NCI-H1092 (cell line): Measurements from ENCODE around the gene ZNF680.
"Not testable (repeated sequence)": the region's sequence is repeated elsewhere in the genome, so short reads cannot be mapped to it uniquely, and the experiment has no call there.

ENCODE experiments used
- DNase-seq: peaks from one replicate; lab custom pipeline; 2025; lab: John Stamatoyannopoulos, UW

ZNF680 gene

DNA sequence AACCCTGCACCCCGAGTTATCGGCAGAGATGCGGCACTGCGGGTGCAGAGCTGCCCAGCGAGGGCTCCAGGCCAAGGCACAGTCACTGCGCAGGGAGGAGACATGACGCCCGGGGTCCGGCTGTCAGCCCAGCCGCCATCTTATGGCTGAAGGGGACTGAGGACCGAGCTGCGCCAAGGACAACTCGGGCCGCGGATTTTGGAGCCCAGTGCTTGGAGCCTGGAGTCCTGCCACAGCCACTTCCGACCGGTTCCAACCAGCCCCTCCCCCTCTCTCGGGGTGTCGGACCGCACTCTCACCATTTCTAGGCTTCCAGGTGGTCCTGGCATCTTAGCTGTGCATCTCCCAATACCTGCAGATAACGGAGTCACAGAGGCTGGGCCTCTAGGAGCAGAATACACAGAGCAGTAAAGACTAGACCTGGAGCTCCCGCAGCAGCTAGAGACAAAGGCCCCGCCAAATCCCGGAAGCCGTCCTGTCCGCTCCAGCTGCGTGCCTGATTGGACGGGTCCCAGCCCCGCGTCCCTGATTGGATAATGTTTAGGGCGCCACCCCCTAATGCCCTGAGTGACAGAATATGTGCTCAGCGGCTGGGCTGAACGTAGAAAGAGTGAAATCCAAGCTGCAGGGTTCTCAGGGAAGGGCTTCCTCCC, at the start of gene ZNF680:
Gene ZNF680 (minus strand): TSS at position 446 of the 653 bp plus-strand sequence. CDS start 117 bp downstream, at position 329.
- peak; percentile 97 for DNase-seq

DNA sequence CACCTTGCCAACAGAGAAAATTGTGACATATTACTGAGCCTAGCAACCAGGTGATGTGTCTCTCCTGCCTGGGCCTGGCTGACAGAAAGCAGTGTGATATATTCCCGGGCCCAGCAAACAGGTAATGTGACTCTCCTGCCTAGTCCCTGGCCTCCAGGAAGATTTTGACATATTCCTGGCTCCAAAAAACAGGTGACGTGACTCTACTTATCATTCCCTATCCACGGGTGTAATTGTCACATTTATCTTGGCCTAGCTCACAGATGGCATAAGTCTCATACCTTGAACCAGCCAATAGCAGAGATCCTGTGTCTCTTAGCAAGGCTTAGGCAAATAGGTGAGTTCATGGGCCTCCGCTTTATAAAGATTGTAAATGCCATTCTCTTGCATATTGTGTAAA, 49.6 kb upstream of the ZNF680 start:
- no peak for DNase-seq

DNA sequence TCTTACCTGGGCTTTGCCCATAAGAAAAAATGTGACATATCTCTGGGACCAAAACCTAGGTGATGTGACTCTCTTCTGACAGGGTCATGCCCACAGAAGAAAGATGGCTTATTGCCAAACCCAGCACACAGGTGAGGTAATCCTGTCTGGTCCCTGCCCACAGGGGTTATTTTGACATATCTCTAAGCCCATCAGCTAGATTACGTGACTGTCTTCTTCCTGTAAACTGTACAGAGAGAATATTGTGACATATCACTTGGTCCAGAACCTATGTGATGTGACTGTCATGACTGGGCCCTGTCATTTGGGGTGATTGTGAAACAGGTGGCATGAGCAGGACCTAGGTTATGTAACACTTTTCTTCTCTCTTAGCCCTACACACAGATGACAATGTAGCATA, 48.8 kb upstream of the ZNF680 start:
- no peak for DNase-seq

DNA sequence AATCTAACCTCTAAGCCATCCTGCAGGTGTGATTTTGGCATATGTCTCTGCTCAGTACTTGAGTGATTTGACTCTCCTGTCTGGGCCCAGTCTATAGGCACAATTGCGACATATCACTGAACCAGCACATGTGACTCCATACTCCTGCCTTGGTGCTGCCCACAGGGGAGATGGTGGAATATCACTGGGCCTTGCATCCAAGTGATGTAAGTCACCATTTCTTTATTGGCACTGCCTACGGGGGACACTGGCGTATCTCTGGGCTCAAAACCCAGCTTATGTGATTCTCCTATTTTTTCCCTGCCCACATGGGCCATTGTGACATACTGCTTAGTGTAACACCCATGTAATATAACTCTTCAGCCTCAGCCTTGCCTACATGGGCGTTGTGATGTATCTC, 48.1 kb upstream of the ZNF680 start:
- no peak for DNase-seq

DNA sequence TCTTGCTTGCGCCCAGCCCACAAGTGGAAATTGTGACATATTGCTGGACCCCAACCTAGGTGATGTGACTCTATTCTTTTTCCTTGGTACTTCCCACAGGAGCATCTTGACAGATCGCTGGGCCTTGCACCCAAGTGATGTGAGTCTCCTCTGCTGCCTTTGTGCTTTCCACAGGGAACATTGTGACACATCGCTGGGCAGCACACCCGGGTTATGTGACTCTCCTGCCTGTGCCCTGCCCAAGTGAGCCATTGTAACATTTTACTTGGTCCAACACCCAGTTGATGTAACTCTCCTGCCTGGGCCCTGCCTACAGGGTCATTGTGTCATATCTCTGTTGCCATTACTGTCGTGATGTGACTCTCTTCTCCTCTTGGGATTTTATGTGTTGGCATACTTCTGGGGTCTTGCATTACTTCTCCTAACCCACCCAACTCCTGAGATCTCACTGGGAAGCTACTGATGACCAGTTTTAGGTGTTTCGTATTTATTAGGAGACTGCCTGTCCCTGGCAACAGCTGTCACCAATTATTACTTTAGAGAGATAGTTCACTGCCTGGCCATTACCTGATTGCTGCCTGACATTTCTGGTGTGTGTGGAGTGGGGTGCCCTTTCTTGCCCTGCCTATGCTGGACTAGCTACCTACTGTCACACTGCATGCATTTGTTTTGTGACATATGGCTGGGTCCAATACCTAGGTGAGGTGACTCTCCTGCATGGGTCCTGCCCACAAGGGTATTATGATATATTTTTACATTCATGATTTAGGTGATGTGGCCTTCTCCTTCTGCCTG, 45.4 kb upstream of the ZNF680 start:
- no peak for DNase-seq

DNA sequence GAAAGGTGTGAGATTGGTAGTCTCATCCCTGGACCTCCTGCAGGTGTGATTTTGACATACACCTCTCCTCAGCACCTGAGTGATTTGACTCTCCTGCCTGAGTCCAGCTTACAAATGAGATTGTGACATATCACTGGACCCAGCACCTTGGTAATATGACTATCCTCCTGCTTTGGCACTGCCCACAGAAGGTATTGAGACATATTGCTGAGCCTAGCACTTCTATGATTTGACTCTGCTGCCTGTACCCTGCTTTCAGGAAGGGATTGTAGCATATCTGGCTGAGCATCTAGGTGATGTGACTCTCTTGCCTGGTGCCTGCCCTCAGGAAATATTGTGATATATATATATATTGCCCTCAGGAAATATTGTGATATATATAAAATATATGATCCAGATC, 43.5 kb upstream of the ZNF680 start:
- DNase-seq, result no peak

DNA sequence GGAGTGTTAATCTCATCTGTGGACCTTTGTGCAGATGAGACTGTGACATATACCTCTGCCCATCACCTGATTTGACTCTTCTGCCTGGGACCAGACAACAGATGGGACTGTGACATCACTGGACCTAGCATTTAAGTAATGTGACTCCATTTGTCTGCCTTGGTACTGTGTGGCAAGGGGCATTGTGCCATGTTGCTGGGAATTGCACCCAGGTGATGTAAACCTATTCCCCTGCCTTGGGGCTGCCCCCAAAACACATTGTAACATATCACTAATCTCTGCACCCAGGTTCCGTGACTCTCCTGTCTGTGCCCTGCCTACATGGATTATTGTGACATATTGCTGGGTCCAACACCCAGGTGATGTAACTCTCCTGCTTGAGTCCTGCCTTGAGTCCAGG, 40.4 kb upstream of the ZNF680 start:
- no peak for DNase-seq

DNA sequence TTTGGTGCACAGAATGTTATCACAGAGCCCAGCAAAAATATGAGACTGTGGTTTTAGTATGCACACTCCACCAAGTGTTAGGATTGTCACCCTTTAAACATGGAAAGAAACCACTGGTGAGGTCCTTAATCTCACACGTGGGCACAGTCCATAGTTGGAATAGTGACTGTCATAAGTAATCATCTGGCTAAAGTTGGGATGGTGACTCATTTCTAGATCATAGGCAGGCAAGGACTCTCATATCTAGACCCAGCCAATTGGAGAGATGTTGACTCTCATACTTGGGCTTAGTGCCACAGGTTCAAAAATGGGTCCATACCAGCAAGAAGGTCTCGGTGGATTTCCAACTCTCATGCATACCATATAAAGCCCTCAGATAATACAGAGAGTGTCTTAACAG, 39.6 kb upstream of the ZNF680 start:
- DNase-seq, result no peak

DNA sequence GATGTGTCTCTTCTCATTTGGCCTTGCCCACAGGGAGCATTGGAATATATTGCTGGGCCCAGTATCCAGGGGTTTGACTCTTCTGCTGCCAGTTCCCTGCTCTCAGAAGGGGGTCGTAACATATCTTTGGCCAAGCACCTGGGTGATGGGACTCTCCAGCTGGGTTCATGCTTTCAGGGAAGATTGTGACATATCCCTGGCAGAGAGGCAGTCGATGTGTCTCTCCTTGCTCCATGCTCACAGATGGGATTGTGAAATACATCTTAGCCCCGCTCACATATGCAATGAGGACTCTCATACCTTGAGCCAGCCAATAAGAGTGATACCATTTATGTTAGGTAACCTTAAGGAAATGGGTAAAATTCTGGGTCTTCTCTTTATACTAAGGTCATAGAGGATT, 39.2 kb upstream of the ZNF680 start:
- DNase-seq, result no peak

DNA sequence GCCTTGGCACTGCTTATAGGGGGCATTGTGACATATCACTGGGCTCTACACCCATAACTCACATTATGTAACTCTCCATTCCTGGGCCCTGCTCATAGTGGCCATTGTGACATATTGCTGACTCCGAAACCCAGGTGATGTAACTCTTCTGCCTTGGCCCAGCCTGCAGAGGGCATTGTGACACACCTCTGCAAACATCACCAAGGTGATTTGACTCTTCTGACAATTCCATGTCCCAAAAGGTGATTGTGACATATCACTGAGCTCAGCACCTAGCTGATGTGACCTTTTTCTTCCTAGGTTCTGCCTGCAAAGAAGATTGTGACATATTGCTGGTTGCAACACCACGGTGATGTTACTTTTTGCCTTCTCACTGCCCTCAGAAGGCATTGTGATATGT, 36.5 kb upstream of the ZNF680 start:
- DNase-seq, result no peak

DNA sequence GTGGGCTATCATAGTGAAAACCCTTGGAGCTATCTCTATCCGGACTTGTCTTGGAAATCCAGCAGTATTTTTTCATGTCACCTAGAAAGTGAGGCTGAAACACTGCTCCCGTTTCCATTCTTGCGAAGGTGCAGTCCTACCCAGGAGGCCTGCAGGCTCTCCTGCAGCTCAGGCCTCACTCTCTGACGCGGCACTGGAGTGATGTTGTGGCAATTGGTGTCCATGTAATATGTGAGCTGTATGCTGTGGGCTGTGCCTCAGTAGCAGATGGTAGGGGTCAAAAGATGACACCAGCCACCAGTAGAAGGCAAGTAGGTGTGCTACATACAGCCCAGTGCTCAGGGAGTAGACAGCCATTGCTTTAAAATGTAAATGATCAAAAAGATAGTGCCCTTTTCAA, 28.1 kb upstream of the ZNF680 start:
- DNase-seq, result no peak

DNA sequence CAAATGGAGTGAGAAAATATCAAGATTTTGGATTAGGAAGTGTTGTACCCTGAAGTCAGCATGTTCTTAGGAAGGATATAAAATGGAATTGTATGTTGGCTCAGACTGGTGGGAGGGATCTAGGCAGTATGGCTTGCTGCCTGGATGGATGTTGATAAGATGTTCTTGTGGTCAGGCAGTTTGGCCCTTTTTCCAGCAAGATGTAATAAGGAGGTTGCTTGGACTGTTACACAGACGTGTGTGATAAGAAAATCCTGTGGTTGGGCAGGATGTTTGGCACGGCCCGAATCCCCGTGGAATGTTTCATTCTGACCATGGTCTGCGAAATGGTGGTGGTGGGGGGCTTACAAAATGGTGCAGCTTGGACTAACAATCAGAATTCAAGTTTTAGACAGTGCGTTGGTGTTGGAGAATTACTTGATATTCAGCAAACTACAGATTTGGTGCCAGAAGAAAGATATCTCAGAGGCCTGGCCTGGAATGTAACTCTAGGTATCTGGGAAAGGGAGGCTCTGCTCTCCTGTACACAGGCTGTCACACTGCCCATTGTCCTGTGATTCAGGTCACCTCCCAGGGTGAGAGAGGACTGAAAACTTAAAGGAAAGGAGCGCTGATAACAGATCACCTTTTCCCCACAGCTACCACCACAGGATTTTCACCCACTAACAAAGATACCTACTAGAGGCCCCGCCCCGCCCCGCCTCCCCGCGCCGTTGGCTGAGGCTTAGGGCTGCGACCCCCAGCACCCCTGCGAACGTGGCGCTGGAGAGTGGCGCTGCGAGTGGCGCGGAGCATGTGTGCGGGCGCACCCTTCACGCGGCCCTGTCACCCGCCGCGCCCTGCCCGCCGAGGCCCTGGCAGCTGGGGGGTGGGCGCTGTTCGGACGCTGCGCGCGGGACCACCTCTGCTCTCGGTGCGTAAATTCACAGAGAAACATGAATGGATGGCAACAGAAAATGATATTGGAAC, 19.3 kb upstream of the ZNF680 start:
- DNase-seq, result no peak

DNA sequence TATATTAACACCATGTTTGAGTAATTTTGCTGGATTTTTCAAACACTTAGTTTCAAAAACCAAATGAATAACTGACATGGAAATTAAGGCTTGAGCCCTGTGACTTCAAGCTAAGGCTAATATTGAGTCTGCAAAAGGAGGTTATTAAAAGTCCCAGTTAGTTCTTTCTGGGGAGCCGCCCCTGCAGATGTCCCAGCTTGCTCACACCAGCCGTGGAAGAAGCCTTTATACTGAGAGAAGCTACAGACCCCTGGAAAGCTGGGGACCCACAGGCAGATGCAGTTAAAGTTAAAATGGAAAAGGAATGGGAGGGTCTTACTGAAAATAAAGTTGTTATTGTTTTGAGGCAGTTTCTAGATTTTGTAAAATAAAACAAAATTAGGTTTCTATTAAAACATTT, 18.5 kb upstream of the ZNF680 start:
- no peak for DNase-seq

DNA sequence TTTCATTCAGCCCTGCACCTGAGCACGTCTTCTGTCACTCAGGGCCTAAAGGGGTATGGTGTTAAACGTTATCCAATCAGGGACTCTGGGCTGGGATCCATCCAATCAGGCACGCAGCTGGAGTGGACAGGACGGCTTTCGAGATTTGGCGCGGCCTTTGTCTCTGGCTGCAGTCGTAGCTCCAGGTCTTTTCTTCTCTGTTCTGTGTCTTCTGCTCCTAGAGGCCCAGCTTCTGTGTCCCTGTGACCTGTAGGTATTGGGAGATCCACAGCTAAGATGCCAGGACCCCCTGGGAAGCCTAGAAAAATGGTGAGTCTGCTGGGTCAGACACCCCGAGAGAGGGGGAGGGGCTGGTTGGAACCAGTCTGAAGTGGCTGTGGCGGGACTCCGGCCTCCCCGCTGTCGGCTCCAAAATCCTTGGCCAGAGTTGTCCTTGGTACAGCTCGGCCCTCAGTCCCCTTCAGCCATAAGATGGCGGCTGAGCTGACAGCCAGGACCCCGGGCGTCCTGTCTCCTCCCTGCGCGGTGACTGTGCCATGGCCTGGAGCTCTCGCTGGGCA, 11.7 kb upstream of the ZNF680 start:
- no peak for DNase-seq

DNA sequence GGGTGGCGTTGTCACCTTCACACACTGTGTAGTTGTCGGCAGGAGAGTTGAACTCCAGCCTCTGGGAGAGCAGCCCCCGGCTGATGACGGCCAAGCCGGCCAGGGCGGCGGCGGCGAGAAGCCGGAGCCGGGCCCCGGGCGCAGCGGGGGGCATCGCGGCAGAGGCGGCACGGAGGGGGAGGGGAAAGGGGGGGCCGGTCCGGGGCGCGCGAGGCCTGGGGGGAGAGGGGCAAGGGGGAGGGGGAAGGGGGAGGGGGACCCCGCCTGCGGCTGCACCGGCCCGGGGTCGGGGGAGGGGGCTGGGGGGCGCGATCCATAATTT, 7.4 kb upstream of the ZNF680 start:
- DNase-seq, result not testable (repeated sequence)

DNA sequence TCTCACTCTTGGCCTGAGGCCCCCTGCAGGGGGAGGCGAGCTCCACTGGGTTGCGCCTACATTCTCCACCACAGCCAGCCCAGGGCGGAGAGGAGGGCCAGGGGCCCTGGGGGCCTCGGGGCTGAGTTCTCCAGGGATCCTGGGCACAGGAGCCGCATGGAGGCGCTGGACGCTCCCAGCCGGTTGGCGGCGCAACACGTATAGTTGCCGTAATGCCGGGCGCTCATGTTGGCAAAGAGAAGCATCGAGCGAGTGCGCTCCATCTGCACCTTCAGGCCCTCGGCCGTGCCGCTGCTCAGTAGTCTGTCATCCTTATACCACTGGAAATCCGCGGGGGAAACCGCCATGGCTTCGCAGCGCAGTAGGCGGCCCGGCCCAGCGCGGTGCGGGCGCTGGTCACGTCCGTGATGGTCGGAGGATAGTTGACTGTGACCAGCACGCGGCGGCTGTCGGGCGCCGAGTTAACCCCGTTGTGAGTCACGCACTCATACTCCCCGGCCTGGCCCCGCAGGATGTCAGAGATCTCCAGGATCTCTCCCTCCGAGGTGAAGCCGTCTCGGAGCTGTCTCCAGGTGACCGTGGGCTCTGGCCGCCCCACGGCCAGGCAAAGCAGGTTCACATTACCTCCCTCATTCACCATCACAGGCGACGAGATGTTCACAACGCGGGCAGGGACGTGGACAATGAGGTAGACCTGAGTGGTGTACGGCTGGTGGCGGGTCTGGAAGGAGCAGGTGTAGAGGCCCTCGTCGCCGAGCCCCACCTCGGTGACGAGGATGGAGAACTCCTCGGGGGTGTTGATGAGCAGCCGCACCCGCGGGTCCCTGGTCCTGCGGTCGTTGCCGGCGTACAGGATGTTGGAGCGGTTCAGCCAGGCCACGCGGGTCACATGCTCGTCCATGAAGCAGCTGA, 6.8 kb upstream of the ZNF680 start:
- DNase-seq, result peak; percentile 61

DNA sequence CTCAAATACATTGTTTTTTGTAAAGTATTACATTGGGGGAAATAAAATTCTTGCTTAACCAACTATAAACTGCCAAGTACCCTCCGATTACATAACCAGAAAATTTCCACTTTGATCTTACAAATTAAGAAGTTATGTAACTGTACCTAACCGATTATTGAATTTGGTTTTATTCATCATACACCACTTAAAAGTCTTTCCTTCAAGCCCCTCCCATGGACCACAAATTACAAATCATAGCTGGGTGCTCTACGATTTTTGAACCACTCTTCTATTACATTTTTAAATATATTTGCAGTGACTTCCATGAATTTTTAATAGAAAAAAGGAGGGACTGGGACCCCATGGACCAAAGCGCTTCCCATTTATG, 630 bp downstream of the ZNF680 start:
- DNase-seq, result no peak

DNA sequence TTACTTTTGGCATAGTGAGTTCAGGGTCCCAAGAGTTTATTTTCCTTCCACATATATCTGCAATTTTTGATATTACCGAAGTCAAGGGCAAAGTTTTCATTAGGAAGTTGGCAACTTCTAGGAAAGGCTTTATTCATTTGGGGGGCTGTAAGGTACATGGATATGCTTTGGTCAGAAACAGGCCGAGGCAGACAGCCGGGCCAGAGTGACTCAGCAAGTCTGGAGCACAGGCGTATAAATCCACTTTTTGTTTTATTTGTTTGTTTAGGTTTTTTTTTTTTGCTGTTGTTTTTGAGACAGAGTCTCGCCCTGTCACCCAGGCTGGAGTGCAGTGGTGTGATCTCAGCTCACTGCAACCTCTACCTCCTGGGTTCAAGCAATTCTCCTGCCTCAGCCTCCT, 3.7 kb downstream of the ZNF680 start:
- DNase-seq, result no peak

DNA sequence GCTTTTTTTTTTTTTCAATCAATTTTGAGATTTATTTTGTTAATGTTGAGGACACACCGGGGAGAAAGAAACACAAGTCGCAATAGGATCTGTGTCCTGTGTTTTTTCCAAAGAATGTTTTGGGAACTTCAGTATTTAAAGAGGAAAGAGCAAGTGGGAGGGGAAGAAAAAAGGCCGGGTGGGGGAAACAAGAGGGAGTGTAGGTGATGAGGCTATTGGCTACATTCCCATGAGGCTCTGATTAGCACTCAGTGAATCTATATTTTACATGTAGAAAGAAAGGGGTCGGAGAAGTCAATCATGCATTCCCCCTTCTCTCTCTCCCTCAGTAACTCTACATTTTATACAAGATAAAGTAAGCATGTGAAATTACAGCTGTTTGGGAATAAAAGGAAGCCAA, 4.1 kb downstream of the ZNF680 start:
- DNase-seq, result no peak

DNA sequence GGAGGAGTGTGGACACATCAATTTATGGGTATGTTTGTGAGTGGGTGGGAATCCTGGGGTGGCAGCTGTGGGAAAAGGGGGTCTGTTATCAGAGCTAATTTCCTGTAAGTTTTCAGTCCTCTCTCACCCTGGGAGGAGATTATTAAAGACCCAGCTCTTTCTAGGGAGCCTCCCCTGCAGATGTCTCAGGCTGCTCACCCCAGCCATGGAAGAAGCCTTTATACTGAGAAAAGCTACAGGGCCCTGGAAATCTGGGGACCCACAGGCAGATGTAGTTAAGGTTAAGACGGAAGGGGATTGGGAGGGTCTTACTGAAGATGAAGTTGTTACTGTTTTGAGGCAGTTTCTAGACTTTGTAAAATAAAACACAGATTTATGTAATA, 4.6 kb downstream of the ZNF680 start:
- DNase-seq, result no peak

DNA sequence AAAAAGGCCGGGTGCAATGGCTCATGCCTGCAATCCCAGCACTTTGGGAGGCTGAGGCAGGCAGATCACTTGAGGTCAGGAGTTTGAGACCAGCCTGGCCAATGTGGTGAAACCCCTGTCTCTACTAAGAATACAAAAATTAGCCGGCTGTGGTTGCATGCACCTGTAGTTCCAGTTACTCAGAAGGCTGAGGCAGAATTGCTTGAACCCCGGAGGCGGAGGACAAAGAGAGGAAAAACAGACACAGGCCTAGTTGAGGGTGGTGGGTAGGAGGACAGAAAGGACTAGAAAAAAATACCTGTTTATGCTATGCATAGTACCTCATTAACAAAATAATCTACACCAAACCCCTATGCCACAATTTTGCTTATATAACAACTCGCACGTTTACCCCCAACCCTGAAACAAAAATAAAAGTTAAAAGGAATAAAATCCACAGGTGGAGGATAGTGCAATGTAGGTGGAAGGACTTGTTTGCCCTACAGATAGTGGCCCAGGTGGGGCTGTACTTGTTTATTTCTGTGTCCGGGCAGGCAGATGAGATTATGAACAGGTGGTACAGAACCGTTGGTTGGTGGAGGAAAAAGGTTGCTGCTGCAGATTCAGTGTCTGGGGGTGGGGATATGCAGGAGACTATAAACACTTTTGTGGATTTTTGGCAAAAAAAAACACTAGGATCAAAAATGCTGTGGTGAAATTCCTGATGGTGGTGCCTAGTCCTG, 5.1 kb downstream of the ZNF680 start:
- DNase-seq, result no peak
